HG03060 (cell line): ENCODE measurements around the gene TANGO2.
"Not testable (repeated sequence)": the region's sequence is repeated elsewhere in the genome, so short reads cannot be mapped to it uniquely, and the experiment has no call there.

Source experiments
- ATAC-seq: cut with Tn5 transposase; IDR thresholded peaks from one replicate; pipeline ENCODE4 v1.9.1; 2021; ENCODE audit warnings: low read depth, moderate number of reproducible peaks; ENCODE audit not compliant: unreplicated experiment

TANGO2 gene

DNA sequence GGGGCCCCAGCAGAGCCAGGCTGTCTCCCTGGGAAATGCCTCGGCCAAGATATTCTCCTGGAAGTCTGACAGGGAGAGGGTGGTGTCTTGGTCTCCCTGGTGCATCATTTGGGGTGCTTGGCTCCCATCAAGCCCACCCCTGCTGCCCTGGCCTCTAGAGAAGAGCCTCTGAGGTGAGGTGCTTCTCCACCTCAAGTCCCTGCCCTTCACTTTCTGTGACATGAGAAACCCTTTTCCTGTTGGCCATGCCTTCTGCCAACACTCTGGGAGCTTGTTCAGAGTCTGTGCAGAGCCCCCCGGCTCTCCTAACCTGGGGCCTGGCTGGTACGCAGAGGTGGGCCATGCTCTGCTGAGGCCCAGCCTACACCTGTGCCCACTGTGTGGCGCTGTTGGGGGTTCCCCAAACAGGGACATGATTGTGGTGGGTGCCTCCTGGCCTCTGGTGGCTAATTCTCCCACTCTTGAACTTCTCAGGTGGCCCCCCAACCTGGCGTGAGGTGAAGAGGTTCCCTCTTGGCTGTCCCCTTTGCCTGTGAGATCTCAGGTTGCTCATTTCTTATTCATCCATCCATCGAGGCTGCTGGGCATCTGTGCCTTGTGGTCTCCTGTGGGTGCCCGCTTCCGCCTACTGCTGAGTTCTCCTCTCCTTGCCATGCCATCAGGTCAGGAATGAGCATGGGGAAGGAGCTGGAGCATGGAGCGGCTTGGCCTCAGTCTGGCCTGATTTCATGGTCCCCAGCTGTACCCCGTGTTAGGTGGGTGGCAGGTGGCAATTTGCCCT, 40.0 kb downstream of the TANGO2 start:
- no peak for ATAC-seq

DNA sequence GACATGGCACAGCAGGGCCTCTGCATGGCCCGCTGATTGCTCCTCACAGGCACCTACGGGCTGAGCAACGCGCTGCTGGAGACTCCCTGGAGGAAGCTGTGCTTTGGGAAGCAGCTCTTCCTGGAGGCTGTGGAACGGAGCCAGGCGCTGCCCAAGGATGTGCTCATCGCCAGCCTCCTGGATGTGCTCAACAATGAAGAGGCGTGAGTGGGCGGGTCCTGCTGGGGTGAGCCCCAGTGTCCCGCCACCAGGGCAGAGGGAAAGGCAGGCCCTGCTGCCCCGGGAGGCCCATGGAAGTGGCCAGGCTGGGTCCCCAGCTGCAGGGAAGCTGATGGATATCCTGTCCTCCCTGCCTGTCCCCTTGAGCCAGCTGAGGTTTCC, 40.6 kb downstream of the TANGO2 start:
- ATAC-seq: no peak

DNA sequence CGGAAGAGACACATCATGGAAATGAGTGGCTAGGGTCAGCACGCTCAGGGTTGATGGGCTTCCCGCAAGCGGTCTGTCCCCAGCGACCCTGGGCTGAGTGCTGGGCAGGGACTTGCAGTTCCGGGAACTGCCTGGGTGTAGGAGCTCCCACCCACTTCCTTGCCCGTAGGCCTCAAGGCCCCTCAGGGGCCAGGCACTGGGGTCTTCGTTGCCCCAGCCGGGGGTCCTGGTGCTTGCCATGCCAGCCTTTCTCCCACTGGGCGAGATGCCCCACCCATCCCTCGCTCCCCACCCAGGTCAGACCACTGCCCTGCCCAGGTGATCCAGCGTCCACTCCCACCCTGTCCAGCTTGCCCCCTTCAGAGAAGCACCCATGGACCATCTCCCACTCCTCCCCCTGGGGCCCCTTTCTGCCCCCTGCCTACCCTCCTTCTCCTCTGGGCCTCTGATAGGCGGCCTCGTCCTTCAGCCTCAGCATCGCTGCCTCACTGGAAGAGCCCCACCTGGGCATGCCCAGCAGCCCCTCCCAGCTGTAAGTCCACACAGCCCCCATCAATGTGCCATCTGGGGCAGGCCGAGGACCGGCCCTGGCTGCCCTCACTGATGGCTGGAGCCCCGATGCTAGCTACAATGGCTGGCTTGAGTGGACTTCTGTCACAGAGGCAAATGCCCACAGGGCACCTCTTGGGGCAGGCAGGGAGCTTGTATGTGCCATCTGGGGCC, 41.3 kb downstream of the TANGO2 start:
- ATAC-seq: no peak

DNA sequence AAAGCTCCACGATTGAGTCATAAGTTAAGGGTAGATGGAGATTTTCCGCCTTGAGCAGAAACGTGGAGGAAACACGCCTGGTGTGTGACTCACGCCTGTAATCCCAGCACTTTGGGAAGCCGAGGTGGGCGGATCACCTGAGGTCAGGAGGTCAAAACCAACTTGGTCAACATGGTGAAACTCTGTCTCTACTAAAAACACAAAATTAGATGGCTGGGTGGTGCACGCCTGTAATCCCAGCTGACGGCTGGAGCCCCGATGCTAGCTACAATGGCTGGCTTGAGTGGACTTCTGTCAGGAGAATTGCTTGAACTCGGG, 41.8 kb downstream of the TANGO2 start:
- no peak for ATAC-seq

DNA sequence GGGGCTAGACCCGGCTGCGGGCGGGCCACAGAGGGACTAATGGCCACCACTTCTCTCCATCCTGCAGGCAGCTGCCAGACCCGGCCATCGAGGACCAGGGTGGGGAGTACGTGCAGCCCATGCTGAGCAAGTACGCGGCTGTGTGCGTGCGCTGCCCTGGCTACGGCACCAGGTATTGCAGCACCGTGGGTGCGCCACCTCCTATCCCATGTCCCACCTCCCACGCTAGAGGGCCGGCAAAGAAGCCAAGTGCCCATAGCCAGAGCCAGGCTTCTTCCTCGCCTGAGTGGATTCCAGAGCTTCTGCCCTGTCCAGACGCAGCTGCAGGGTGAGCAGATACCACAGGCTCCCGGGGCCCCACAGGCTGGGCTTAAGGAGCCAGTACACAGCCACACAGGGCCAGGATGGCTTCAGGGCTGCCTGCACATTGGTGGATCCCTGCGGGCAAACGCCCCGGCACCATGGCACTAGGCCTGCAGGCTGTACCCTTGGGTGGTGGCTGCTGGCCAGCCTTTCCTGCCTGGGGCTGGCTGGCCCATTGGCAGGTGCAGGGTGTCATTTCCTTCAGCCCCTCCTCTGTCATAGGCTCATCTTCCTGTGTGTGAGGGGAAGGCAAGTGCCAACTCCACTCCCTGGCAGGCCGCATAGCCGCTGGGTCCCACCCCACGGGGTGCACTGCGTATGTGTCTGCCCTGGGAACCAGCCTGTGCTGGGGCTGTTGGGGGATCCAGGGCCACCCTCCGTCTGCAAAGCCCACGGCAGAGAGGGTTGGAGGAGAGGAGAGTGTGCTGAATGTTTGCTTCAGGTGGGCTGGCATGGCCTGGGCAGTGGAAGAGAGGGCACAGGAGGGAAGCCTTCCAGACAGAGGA, 42.6 kb downstream of the TANGO2 start:
- ATAC-seq: no peak

DNA sequence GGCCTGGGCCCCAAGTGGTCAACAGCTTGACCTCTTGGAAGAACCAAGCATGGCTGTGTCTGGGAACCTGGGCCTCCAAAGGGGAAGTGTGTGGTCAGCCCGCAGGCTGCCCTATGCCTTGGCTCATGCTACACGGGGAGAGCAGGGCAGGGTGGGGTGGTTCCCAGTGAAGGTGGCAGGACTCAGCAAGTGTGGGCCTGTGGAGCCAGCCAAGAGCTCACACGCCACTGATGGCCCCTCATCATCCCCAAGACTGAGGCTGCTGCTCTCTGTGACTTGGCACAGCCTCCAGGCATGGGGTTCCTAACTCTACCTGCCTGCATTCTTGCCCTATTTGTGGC, 43.2 kb downstream of the TANGO2 start:
- ATAC-seq: no peak

DNA sequence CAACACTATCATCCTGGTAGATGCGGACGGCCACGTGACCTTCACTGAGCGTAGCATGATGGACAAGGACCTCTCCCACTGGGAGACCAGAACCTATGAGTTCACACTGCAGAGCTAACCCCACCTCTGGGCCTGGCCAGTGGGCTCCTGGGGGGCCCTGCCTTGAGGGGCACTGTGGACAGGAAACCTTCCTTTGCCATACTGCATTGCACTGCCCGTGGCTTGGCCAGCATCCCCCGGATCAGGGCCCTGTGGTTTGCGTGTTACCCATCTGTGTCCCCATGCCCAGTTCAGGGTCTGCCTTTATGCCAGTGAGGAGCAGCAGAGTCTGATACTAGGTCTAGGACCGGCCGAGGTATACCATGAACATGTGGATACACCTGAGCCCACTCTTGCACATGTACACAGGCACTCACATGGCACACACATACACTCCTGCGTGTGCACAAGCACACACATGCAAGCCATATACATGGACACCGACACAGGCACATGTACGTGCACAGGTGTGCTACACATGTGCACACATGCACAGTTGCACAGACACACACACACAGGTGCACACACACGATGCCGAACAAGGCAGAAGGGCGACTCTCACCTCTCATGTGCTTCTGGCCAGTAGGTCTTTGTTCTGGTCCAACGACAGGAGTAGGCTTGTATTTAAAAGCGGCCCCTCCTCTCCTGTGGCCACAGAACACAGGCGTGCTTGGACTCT, 43.8 kb downstream of the TANGO2 start:
- ATAC-seq: no peak

DNA sequence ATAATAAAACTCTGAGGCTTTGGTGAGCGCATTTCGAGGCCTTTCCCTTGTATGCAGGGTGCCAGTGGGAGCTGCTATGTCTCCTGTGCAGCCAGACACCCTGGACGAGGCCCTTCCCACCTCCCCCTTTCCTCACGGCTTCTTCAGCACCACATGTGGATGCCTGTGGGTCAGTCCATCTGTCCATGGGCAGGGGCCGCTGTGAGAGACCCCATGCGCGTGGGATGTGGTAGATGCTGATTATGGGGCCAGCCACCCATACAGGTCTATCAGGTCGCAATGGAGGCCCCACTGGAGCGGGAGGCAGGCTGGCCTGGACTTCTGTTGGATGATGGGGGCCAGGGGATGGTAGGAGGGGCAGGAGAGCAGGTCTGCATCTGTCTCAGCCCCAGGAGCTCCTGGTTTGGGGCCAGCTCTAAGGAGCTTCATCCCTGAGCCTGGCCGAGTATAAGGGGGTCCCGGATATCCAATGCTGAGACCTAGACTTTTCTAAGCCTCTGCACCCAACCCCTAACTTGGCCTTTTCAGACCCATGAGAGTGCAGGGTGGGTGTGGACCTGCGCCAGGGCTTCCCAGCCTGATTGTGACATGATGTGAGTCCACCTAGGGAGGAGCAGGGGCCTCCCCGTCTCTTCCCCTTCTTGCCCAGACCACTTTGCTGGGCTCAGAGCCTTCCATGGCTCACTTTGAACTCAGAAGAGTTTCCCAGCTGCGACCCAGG, 45.1 kb downstream of the TANGO2 start:
- no peak for ATAC-seq

DNA sequence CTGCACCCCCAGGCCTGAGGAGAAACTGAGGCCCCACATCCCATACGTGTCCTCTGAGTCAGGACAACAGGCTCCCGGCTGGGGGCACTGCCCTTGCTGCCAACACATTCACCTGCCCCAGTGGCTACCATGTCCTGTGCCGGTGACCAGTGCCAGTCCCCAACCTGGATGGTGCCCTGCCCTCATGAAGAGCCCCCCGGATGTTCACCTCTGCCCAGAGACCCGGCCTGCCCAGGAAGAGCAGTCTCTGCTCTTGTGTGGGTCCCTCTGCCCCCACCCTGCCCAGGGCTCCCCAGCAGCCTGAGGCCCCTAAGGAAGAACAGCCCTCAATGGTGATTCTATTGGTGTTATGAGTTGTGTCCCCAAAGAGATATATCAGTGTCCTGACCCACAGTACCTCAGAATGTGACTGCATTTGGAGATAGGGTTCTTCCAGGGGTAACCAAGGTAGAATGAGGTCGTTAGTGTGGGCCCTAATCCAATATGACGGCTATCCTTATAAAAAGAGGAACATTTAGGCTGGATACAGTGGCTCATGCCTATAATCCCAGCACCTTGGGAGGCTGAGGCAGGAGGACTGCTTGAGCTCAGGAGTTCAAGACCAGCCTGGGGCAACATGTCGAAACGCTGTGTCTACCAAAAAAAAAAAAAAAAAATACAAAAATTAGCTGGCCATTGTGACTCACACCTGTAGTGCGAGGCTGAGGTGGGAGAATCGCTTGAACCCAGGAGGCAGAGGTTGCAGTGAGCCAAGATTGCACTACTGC, 45.9 kb downstream of the TANGO2 start:
- no peak for ATAC-seq

DNA sequence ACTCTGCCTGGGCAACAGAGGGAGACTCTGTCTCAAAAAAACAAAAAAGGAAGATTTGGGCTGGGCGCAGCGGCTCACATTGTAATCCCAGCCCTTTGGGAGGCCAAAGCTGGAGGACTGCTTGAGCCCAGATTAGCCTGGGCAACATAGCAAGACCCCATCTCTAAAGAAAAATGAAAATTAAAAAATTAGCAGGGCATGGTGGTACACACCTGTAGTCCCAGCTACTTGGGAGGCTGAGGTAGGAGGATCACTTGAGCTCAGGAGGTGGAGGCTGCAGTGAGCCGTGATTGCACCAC, 46.4 kb downstream of the TANGO2 start:
- ATAC-seq: not testable (repeated sequence)

DNA sequence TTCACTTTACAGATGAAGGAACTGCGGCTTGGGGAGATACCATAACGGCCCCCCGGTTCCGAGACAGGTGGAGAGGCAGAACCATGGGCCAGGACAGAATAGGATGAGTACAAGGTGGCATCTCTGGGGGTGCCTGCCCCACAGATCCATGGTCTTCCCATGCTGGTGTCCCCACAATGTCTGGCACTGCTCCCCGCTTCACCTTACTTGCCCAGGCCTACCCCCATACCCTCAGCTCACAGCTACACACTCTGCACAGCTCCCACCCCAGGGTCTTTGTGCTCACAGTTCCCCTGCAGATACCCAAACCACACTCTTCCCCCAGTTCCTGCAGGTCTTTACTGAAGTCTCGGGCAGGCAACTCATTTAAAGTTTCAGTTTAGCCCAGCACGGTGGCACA, 47.7 kb downstream of the TANGO2 start:
- ATAC-seq: no peak

DNA sequence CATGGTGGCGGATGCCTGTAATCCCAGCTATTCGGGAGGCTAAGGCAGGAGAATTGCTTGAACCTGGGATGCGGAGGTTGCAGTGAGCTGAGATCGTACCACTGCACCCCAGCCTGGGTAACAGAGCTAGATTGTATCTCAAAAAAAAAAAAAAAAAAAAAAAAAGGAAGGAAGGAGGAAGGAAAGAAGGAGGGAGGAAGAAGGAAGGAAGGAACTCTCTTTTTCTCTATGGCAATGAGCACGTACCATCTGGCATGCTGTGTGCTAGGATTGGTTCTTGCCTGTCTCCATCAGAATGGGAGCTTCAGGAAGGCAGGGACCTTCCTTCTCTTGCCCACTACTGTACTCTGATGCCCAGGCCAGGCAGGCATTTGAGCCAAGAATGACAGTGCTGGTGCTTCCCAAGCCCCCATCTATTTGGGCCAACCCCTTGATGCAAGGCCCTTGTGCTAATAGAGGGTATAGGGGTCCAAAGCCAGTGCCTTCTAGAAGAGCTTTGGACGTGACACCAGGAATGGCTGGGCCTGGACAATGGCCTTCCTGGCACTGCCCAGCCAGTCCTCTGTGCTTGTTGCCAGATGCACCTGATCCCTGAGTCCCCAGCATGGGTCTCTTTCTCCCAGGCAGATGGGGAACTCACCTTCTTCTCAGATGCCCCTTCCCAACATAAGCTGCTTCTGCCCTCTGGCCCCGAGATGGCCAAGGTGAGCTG, 48.6 kb downstream of the TANGO2 start:
- no peak for ATAC-seq

DNA sequence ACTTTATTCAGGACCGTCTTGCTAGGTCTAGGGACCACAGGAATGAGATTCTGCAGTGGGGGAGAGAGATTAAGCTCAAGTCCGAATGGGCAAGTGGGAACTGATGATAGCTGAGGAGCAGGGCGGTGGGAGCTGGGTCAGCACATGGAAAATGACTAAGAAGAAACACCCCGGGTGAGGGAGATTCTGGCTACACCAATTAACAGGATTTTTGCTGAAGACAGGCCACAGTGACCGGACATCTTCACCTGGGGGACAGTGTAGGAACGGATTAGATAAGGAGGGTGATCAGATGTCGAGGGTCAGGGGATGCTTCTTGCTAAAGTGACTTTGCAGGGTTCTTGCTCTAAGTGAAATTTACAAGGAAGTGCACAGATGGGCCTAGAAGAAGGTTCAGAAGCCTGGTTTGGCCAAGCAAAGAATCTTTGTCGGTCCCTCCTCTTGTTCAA, 50.6 kb downstream of the TANGO2 start:
- no peak for ATAC-seq

DNA sequence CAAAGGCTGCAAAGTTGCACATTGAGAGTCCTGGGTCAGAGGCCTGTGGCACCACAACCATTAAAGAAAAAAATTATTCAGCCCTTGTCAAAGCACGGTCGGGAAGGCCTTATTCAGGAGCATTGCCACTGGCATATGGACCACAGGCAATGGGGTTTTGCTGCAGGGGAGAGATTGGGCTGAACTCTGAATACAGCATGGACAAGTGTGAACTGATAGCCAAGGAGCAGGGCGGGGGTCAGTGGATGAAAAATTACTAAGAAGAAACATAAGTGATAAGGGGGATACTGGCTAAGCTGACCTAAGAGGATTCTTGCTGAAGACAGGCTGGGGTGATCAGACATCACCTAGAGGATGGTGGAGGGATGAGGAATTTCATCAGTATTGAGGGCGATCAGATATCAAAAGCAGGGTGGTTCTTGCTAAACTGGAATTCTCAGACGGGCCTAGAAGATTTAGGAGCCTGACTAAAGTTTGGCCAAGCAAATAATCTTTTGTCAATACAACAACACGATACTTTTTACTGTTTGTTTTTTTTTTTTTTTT, 55.8 kb downstream of the TANGO2 start:
- ATAC-seq: no peak

DNA sequence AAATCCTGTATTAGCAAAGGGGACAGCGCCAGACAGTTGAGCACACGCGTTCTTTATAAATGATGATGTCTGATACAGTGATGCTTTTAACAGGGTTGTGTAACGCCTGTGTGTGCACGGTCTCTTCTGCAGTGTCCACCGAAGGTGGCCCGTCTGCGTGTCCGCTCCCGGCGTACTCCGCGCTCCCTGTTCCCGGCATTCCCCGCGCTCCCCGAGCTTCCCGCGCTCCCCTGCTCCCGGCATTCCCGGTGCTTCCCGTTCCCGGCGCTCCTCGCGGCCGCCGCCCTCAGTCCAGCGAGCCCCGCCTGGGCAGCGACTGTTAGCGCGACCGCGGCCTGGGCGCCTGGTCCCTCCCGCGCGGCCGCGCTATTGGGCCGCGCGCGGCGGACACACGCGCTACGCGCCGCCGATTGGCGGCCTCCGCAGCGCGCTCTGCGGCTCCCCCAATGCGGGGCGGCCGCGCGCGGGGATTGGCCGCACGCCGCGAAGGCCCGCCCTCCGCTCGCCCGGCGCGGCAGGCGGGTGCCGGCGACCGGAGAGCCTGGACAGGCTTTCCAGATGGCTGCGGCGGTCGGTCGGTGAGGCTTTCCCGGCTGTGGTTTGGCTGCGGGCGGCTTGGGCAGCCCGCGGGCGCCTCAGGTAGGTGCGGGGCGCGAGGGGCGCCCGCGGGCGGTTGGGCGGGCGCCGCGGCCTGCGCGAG, 59.0 kb downstream of the TANGO2 start, which contains the start of gene DGCR8:
TSS of gene DGCR8 (plus strand) at position 497 of the 700 bp plus-strand sequence. CDS start 5,723 bp downstream, outside the sequence.
- ATAC-seq: no peak

DNA sequence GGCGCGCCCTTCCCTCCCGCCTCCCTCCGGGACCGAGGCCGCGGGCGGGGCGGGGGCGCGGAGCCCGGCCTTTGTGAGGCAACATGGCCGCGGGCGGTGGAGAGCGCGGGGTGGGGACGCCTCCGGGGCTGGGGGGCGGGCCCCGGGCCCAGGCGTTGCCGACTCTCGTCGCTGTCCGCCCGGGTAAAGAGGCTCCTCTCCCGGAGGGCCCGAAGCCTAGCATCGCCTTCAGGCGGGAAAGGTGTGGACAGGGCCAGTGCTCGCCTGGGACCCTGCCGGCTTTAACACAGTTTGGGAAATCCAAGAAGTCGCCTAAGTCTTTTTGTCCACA, 59.5 kb downstream of the TANGO2 start:
- no peak for ATAC-seq

DNA sequence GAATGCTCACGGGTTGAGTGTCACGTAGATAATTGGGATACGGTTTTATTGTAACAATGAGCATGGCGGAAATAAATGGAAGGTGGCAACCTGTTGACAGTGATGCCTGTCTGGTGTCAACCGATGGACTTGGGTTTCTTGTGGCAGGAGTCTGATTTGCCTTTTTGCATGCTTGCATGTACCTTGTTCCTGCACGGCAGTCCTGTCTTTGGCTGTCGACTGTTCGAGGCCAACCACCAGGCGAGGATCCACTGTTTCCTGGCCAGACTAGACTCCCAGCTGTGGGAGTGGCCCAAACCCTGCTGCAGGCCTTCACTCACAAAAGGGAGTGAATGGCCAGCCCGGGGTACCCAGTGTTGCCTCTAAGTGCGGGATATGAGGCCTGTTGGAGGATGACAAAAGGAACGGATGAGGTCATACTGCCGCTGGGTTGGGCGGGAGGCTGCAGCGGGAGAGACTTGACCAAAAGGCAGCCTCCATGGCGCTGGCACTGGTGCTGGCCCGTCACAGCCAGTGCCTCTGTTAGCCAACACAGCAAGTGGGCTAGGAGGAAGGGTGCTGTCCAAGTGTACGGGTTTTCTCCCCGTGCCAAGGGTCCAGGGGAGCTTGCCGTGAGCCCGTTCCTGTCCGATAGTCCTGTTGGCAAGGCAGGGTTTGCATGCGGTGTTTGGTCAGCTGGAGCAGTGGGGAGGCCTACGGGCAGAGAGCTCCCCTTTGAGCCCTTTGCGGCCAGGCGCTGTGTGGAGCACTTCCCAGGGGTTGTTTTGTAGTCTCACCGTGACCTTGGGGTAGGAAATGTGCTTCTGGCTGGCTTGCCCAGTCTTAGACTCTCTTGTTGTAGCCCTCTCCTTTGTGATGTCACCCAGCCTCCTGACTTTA, 60.1 kb downstream of the TANGO2 start:
- ATAC-seq: no peak
